CD4-positive, alpha-beta T cell treated with Interleukin-17A for 4 hours (primary cell): Measurements from ENCODE around the gene ZNF726.
"Not testable (repeated sequence)": the region's sequence is repeated elsewhere in the genome, so short reads cannot be mapped to it uniquely, and the experiment has no call there.

ENCODE experiments used
- DNase-seq: peaks from one replicate; pipeline ENCODE4 v3.0.0-alpha.2; 2020; ENCODE audit warnings: mixed read lengths

Gene ZNF726

GRCh38 chr19:23914402-23915286 is at the start of gene ZNF726:
ZNF726 (plus strand) TSS chr19:23914886; CDS start chr19:23914995, 109 bp downstream.
- peak; percentile 84 for DNase-seq

GRCh38 chr19:23867895-23868294 is 46.8 kb upstream of the ZNF726 start:
- DNase-seq, result no peak

GRCh38 chr19:23868630-23869029 is 46.1 kb upstream of the ZNF726 start:
- DNase-seq, result no peak

- no peak for DNase-seq
These were observed 42.3 kb upstream of the ZNF726 start for GRCh38 chr19:23872282-23872919.

GRCh38 chr19:23876261-23876660 is 38.4 kb upstream of the ZNF726 start:
- DNase-seq, result no peak

GRCh38 chr19:23876756-23877155 is 37.9 kb upstream of the ZNF726 start:
- DNase-seq, result not testable (repeated sequence)

GRCh38 chr19:23882493-23882892 is 32.2 kb upstream of the ZNF726 start:
- no peak for DNase-seq

- no peak for DNase-seq
These were observed 30.3 kb upstream of the ZNF726 start for GRCh38 chr19:23884363-23884762.

GRCh38 chr19:23887642-23888041 is 27.0 kb upstream of the ZNF726 start:
- no peak for DNase-seq

GRCh38 chr19:23896096-23896495 is 18.6 kb upstream of the ZNF726 start:
- DNase-seq, result not testable (repeated sequence)

GRCh38 chr19:23896912-23897311 is 17.8 kb upstream of the ZNF726 start:
- no peak for DNase-seq

- no peak for DNase-seq
These were observed 13.3 kb upstream of the ZNF726 start for GRCh38 chr19:23901360-23901759.

- no peak for DNase-seq
These were observed 10.3 kb upstream of the ZNF726 start for GRCh38 chr19:23904406-23904805.

- no peak for DNase-seq
These were observed 8.9 kb upstream of the ZNF726 start for GRCh38 chr19:23905771-23906170.

GRCh38 chr19:23906835-23907234 is 7.9 kb upstream of the ZNF726 start:
- DNase-seq, result no peak

GRCh38 chr19:23908165-23908564 is 6.5 kb upstream of the ZNF726 start:
- DNase-seq, result no peak

GRCh38 chr19:23909222-23909621 is 5.5 kb upstream of the ZNF726 start:
- DNase-seq, result no peak

- no peak for DNase-seq
These were observed 755 bp upstream of the ZNF726 start for GRCh38 chr19:23913931-23914330.

GRCh38 chr19:23916991-23917390 is 2.3 kb downstream of the ZNF726 start:
- DNase-seq, result no peak

- no peak for DNase-seq
These were observed 3.2 kb downstream of the ZNF726 start for GRCh38 chr19:23917856-23918255.

- DNase-seq, result no peak
These were observed 10.6 kb downstream of the ZNF726 start for GRCh38 chr19:23925285-23925684.

GRCh38 chr19:23932878-23933277 is 18.2 kb downstream of the ZNF726 start:
- DNase-seq, result no peak

- not testable (repeated sequence) for DNase-seq
These were observed 22.3 kb downstream of the ZNF726 start for GRCh38 chr19:23937031-23937430.

GRCh38 chr19:23943411-23943810 is 28.7 kb downstream of the ZNF726 start:
- DNase-seq, result no peak
